Measurements from ENCODE around the gene C3.
"Not testable (repeated sequence)": the region's sequence is repeated elsewhere in the genome, so short reads cannot be mapped to it uniquely, and the experiment has no call there.

C3 gene

DNA sequence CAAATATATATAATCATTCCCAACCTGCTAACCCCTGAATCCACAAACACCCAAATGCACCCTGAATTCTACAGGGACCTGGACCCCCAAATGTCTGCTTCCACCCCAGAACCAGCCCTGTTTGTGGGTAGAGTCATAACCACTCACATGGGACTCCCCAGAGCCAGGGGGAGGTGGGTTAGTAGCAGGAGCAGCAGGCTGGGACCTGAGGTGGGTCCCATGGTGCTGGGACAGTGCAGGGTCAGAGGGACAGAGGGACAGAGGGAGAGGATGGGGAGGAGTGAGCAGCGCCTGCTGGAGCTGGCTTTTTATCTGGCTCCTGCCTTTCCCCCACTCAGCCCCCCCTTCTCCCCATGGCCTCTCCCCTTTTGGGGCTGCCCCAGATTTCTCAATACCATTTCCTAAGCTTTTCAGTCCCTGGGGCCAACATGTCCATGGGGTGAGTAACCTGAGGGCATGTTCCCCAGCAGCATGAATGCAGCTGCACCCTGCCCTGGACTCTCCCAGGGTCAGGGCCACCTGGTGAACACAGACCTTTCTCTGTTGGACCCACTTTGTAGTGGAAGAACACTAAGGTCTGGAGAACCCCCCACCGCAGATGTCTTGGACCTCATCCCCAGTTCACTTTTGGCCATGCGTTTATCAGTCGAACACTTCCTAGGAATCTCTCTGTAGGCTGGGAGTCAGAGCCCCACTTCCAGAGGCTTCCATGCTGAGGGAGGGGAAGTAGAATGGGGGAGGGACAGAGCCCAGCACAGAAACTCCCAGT lies at the start of gene C3:
Gene C3 (minus strand): TSS at position 282 of the 769 bp plus-strand sequence. CDS start 61 bp downstream, at position 221.
- DNase-seq: no peak

DNA sequence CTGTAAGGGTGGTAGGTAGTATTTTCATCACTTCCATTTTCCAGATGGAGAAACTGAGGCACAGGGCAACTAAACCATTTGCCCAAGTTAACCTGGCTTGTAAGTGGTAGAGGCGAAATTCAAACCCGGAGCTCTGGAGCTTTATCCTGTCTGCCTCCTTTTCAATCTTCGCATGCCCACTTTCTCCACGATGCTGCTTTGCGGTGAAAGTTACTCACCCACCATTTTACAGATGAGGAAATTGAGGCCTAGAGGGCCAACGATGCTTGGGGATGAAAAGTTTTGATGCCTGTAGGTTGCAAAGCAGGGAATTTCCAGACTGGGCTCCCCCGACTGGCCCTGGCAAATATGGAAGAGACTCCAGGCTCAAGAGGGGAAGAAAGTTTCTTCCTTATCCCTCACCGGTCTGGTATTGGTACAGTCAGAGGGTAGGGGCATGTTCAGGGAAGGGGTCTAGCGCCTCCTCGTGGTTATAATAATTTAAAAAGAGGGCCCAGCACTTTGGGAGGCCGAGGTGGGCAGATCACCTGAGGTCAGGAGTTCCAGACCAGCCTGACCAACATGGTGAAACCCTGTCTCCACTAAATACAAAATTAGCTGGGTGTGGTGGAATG lies 48.7 kb upstream of the C3 start:
- DNase-seq: no peak

DNA sequence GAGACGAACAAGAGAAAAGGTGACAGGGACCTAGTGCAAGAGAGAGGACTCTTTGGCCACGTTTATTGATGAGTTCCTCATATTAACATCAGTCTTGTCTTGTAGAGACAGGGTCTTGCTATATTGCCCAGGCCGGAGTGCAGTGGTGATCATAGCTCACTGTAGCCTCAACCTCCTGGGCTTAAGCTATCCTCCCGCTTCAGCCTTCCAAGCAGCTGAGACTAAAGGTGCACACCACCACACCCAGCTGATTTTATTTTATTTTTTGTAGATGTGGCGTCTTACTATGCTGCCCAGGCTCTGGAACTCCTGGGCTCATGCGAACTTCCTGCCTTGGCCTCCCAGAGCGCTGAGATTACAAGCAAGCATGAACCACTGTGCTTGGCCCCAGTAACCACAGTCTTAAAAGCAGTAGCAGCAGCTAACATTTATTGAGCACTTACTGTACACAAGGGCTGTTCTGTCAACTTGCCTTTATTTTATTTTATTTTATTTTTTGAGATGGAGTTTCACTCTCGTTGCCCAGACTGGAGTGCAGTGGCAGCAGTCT lies 47.9 kb upstream of the C3 start:
- no peak for DNase-seq

DNA sequence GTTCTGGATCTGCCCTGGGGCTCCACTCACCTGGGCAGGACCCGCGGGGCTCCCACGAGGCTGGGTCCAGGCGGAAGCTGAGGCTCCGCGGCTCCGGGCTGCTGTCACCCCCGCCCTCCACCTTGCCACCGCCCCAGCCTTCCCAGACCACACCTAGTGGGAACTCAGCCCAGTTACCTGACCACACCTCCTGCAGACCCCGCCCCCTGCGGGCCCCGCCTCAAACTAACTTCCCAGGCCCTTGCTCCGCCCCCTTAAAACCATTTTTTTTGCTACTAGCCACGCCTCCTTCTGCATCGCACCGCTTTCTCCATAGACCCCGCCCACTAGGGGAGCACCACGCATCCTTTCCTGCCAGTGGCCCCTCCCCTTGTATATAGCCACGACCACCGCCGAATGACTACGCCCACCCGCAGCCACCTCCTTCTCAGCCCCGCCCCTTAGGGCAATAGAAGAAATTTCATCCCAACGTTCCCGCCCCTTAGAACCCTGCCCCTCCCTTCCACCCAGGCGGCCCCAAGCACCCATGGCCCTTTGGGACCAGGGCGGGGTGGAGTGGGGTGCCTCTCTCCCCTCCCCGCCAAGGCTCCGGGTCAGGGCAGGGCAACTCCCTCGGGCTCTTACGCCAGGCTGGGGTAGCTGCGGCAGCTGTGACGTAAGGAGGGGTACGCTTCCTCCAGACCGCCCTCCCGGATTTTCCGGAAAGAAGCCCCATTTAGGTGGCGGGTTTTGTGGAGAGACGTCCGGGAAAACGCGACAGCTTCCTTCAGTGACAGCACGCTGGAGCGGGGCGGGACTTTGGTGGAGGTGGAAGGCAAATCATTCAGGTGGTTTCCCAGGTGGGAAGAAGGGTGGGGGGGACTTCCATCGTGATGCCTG lies 47.1 kb upstream of the C3 start, which contains the start of gene SH2D3A:
Gene SH2D3A (minus strand): TSS at position 79 of the 879 bp plus-strand sequence. CDS start 3,687 bp downstream, outside the sequence.
- peak; percentile 91 for DNase-seq

DNA sequence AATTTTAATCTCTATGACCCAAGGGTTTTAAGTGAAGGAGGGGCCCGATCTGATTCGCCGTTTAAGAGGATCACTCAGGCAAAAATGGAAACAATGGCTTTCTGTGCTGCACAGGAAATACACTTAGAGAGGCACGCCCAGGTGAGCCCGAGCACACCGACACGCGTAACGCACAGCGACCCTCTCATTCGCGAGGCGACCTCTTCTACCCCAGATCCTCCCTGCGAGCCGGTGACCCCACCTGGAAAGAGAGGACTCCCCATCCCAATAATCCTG lies 46.6 kb upstream of the C3 start:
- no peak for DNase-seq

DNA sequence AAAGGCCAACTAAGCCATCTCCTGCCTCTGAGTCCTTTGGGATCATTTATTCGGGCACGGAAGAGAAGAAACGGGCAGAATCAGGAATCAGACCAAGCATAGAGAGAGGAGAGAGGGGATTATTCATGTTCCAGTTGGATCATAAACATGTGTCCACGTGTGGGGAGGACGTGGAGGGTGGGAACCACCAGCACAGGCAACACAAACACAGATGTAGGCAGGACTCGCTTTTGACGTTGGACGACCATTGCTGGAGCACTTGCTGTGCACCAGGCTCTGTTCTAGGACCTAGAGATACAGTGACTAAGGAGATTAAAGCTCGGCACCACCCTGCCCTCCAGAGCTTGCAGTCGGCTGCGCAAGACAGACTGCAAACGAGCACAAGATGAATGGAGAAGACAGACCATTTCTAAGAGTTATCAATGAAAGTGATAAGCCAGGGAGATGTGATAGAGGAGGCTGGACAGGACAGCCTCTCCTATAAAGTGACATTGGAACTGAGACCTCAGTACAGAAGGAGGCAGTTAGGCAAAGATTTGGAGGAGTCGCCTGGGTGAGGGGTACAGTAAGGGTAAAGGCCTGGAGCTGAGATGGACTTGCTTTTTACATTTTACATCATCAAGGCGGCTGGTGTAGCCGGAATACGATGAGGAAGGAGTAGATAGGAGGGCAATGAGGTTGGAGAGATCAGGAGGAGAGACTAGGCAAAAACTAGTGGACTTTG lies 46.1 kb upstream of the C3 start:
- no peak for DNase-seq

DNA sequence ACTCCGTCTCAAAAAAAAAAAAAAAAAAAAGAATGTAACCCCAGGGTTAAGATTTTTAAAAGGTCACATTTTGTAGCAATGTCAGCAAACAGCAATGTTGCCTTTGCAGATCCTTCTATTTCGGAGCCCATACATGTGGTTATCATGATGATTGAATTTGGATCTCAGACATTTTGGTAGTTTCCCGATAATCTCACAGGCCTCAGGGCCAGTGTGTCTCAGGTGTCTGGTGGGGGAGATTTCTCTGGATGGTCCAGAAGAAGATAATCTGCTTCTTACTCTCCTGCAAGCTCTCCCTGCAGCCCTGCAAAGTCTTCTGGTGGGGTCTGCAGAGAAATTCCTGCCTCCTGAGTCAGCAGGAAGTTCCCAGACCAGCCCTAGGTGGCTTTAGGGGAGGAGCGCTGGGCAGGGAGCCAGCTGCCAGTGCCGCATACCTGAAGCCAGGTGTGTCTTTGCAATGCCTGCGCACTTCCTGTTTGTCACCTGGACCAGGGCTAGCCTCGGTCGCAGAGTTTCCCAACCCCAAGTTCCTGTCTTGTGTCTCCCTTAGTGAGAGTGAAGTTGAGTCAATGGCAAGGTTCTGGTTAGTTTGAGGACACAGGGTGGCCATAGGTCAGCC lies 45.4 kb upstream of the C3 start:
- DNase-seq: no peak

DNA sequence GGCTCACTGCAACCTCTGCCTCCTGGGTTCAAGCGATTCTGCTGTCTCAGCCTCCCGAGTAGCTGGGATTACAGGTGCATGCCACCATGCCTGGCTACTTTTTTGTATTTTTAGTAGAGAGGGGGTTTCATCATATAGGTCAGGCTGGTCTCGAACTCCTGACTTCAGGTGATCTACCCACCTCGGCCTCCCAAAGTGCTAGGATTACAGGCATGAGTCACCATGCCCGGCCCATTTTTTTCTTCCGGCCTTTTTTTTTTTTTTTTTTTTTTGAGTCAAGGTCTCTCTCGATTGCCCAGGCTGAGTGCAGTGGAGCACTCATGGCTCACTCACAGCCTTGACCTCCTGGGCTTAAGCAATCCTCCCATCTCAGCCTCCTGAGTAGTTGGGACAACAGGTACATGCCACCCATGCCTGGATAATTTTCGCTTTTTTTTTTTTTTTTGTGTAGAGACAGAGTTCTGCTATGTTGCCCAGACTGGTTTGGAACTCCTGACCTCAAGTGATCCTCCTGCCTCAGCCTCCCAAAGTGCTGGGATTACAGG lies 41.9 kb upstream of the C3 start:
- DNase-seq: not testable (repeated sequence)

DNA sequence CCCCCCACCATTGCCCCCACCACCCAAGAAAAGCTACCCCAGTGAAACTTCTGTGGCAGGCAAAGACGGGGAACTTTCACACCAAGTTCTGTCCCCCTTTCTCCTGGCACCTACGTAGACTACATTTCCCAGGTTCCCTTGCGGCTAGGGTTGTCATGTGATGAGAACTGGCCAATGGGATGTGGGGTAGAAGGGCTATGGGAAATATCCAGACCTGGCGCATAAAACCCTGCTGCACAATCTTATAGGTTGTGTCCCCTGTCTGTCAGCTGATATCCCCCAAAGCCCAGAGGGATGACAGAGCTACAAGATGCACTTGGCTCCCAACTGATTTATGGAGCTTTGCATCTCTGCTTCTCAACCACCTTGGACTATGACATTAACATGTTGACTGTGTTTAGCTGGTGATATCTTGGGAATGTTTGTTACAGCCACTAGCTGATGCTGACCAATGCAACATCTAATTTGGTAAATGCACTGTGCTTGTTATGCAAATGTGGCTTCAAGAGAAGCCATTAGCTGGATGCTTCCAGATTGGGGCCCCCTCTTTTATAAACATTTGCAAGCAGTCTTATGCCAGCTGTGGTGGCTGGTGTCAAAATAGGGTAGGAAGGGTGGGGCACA lies 40.7 kb upstream of the C3 start:
- no peak for DNase-seq

DNA sequence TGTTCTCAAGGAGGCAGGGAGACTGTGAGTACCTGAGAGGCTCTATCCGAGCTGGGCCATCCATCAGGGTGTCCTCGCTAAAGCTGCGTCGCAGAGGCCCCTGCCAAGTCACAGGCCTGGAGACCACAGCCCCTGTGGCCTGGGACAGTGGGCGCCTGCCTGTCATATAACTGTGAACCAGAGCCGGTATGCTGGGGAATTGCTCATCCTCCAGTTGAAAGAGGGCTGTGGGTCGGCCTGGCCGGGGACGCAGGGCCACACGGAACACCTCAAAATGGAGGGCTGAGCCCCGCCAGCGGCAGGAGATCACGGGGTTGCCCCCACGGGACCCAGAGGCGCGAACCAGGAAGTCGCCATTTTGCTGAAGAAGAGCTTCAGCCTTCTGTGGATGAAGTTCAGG lies 40.2 kb upstream of the C3 start:
- DNase-seq: no peak

DNA sequence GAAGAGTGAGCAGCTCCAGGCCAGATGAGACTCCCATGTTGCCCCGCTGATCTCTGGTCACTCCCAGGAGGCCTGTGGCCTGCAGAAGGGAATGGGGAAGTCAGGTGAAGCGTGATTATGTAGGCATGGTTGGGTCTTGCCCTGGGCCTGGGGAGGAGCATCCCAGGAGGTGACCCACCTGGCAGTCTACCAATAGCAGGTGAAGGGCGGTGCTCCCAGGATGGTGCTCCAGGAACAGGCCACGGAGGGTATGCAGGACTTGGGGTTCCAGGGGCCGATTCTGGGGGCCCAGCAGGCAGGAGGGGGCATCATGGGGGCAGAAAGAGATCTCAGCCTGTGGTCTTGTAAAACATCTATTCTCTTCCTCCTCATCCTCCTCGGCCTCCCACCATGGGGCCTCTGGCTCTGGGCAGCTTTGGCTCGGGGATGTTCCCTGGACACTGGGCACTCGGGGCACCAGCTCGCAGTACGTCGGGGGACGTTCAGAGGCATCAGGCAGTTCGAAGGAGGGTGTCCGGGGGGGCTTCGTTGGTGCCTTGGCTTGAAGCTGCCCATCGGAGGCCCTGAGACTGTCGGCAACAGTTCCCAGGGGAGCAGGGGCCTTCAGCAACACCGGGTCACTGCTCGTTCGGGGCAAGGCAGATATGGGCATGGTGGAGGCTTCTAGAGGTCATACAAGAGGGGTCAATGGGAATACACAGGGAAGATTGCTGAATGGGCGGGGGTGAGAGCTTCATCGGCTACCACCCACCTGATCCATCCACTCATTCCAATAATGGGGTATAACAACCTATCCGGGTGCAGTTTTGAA lies 34.4 kb upstream of the C3 start:
- no peak for DNase-seq

DNA sequence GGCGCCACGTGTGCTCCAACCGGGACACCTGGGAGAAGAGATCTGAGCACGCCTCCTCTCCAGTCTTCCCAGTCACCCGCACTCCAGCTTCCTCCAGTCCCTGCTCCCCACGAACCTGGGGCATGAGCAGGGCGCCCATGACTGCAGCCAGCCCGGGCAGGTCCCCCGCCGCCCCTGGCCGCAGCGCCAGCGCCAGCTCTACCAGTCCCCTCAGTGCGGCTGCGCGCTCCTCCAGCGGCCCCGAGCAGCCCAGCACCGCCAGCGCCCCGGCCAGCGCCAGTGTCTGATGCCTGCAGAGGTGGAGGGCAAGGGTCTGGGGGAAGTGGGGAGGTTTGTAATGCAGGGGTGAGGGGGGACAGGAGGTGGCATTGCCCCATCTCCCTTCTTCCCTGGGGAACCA lies 33.7 kb upstream of the C3 start:
- no peak for DNase-seq

DNA sequence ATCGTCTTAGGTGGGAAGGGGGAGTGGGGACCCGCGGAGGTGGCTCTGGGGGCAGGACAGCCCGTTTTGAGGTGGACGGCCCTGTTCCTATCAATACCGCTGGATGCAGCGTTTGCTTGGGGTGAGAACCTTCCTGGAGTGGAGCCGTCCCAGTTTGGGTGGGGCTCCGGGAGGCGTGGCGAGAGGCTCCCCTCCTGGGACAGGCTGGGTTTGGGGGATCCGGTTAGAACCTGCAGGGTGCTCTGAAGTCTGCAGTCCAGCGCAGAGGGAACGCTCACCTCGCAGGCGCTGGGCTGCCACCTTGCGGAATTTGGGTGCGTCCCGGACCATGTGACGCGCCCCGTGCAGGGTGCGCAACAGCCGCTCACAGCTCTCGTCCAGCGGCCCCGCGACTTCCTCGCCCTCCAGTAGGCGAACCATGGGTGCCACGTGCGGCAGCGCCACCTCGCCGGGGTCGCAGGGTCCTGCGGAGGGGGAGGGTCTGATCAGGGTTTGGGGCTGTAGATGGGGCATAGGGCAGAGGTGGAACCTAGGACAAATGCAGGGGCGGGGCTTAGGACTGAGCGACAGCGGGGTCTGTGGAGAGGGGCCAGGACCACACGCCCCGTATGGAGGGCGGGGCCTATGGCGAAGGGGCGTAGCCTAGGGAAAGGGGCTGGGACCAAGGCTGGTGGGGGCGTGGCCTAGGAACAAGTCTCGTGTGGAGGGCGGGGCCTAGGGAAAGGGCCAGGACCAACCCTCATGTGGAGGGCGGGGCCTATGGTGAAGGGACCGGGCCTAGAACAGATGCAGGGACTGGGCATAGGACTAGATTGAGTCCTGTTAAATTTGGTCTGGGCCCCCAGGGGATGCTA lies 33.0 kb upstream of the C3 start:
- peak; percentile 59 for DNase-seq

DNA sequence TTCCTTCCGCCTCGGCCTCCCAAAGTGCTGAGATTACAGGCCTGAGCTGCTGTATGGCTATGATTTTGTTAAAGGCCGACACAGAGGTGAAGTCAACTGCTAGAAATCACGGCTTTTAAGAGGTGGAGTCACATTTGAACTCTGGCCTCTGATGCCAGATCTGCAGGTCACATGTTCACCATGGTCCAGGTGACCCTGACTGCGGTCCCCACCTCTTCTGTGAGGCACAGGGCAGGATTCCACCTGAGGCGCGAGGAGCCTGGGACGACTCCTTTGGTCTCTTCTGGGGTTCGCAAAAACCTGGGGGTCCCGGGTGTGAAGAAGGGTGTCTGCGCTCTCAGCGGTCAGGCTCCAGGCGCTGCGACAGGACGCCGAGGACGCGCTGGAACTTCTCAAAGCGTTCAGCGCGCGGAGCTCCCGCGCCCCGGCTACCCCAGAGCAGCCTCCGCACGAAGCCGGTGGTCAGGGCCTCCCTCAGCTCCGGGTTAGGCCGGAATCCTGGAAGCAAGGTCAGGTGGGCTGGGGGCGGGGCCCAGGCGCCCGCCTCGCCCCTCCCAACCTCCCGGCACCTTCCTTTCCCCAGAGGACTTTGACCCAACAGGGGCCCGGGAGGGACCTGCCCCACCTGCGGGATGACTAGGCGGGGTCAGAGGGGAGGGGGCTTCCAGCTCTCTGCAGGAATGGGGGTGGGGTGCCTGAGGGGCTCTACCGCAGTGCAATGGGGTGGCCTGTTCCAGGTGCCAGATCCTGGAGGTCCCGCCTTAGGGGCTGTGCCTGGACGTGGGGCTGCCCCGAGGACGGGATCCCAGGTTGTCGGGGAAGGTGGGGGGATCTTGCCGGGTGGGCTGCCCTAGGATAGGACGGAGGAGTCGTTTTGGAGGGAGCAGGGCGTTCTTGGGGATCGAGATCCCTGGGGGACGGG lies 32.1 kb upstream of the C3 start:
- no peak for DNase-seq

DNA sequence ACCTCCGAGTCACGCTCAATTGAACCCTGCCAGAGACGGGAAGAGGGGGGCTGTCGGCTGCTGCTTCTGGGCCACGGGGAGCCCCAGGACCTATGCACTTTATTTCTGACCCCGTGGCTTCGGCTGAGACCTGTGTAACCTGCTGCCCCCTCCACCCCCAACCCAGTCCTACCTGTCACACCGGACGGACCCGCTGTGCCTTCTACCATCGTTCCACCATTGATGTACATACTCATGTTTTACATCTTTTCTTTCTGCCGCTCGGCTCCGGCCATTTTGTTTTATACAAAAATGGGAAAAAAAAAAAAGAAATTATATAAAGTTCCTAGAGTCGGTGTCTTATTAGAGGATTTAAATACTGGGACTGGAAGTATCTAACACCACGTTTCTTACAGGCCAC lies 30.7 kb upstream of the C3 start:
- DNase-seq: no peak

DNA sequence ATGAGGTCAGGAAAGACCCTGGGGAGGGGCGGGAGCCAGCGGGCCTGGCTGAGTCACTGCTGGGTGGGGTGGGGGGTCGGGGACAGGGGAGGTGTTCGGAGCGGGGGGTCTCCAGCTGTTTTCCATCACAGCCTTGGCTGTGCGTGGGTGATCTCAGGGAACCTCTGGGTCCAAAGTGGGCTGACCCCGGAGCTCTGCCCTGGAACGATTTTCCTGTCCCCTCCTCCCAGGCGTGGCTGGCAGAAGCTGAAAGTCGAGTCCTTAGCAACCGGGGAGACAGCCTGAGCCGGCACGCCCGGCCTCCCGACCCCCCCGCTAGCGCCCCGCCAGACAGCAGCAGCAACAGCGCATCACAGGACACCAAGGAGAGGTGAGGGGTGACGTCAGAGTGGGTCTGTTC lies 29.6 kb upstream of the C3 start:
- no peak for DNase-seq

DNA sequence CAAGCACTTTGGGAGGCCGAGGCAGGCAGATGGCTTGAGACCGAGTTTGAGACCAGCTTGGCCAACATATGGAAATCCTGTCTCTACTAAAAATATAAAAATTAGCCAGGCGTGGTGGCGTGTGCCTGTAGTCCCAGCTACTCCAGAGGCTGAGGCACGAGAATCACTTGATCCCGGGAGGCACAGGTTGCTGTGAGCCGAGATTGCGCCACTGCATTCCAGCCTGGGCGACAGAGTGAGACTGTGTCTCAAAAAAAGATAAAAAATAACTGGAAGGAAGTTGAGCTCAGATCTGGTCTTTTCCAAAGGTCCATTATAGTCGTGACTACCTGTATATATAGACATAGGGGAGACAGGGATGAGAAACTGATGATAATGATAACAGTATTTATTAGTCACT lies 28.1 kb upstream of the C3 start:
- DNase-seq: not testable (repeated sequence)

DNA sequence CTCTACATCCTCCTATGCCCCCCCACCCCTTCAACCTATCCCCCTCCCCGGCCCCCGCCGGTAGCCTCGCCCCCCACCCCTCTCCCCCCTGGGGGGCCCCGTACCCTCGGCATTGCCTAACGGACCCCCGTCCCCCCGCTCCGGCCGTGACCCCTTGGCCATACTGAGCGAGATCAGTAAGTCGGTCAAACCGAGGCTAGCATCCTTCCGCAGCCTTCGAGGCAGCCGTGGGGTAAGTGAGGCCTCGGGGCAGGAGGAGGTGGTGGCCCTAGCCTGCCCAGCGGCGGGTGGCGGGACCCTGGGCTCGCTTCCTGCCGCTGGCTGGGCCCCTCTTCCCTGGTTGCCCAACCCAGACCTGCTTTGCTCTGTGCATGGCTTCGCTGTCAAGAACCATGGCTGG lies 25.5 kb upstream of the C3 start:
- DNase-seq: no peak

All from activated effector memory CD4-positive, alpha-beta T cell treated with Interleukin-2 at 50 U/mL for 16 hours (primary cell).